C4-2B (cell line): ENCODE data around the gene WASHC2A.

Experiments used
- CTCF ChIP-seq: fragments of 450-650 bp; conservative IDR thresholded peaks from 2 replicates; pipeline ENCODE4 v1.5.1; 2017; ENCODE audit warnings: mild to moderate bottlenecking
- ZFX ChIP-seq: fragments of 450-650 bp; IDR thresholded peaks from 2 replicates; pipeline ENCODE4 v1.6.1; 2017

- TF ChIP-seq CTCF (no peak), ZFX (no peak)
These were observed 40.6 kb upstream of the WASHC2A start for GRCh38 chr10:50027195-50027594.
